Esophagus squamous epithelium (tissue), 5 donors: ENCODE results near the gene KL. TPM values are rescaled to one million over a fixed set of nuclear protein-coding genes. Genes with fewer than 3 reads are reported as not detected.

Experiments used
- DNase-seq: peaks from one replicate; lab custom pipeline; 2025; lab: John Stamatoyannopoulos, UW
- H3K27ac ChIP-seq, 4 donors: fragments of 200-600 bp; sonication (generic); one replicate each; pipeline ENCODE4 v1.5.1; 2016 to 2019; ENCODE audit warnings: mild to moderate bottlenecking in 1 of 4
- H3K27me3 ChIP-seq, 4 donors: fragments of 200-600 bp; sonication (generic); 1 replicate in 3 of 4; 2 replicates in 1 of 4; pipeline versions ENCODE4 v1.5.1 to v1.6.0; 2017 to 2021; ENCODE audit warnings: antibody characterized with exemption in 1 of 4
- H3K36me3 ChIP-seq, 3 donors: fragments of 200-600 bp; sonication (generic); one replicate each; pipeline ENCODE4 v1.5.1; 2016 to 2019
- H3K4me1 ChIP-seq, 3 donors: fragments of 200-600 bp; sonication (generic); one replicate each; pipeline ENCODE4 v1.5.1; 2017 to 2019
- H3K4me3 ChIP-seq, 4 donors: fragments of 200-600 bp; sonication (generic); 1 replicate in 3 of 4; 2 replicates in 1 of 4; pipeline ENCODE4 v1.5.1; 2016 to 2019; ENCODE audit warnings: mild to moderate bottlenecking in 2 of 4, moderate library complexity in 1 of 4
- H3K9me3 ChIP-seq, 3 donors: fragments of 200-600 bp; sonication (generic); one replicate each; pipeline ENCODE4 v1.5.1; 2016 to 2019
- POLR2A ChIP-seq, 4 donors: fragments of 450-650 bp; IDR thresholded peaks; one replicate each; pipeline ENCODE4 v1.6.1; 2017; ENCODE audit warnings: antibody characterized with exemption in 4 of 4, mild to moderate bottlenecking in 4 of 4, moderate library complexity in 3 of 4
- WGBS, 2 donors: methylation state at CpG; one replicate each; pipeline ENCODE4 v1.1.5; 2018; 5-methylcytosine and 5-hydroxymethylcytosine counted together
- intact Hi-C: fragments of 100-400 bp; cut with DNase I; formaldehyde crosslinking; loops from one replicate; pipeline ENCODE4 v1.15.0; 2022
- total RNA-seq, 4 donors: library from RNA; depleted of rRNA; stranded (reverse); fragments of >200 nt; gene quantifications; one replicate each; pipeline ENCODE4 v1.1.0, GENCODE V29; 2016
- TF ChIP-seq, protein P1 (sequence below), 6 experiments: fragments of 450-650 bp in 4 of 6; fragments of 200-600 bp in 2 of 6; sonication (generic) in 2 of 6; IDR thresholded peaks; one replicate each; pipeline ENCODE4 v1.5.1; 2016 to 2019; ENCODE audit warnings: antibody characterized with exemption in 6 of 6, mild to moderate bottlenecking in 4 of 6, moderate library complexity in 4 of 6
- donor health status: DM: yes; HTN: yes; CAD: no.

KL gene
- total RNA-seq, 4 donors from 2014 or later, result 0.11 to 1.1 (median 0.82) TPM

DNA sequence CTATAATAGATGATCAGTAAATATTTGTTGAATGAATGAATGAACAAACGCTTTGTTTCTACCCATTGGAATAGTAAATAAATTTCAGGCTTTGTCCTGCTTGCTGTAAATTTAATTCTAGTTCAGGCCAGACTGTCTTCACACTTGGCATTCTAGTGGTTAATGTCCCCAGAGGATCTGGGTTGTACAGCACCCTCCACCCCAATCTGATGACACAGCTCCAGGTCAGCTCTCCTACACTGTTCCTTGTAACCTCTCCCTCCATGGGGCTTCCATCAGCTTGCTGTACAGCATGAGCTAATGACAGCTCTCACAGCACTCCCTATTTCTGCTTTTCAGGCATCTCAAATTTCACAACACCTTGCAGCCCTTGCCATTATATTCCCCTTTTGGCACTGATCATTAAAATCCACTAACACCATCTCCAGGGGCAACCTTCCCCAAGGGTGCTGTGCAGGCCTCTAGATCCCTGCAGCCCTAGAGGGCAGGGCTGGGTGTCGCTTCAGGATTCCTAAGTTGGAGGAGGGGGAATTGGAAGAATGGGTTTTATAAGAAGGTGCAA, 12.7 kb upstream of the KL start:
- no peak for TF ChIP-seq POLR2A (IDR thresholded peaks at IDR 0.05)
- TF ChIP-seq, protein P1, sequence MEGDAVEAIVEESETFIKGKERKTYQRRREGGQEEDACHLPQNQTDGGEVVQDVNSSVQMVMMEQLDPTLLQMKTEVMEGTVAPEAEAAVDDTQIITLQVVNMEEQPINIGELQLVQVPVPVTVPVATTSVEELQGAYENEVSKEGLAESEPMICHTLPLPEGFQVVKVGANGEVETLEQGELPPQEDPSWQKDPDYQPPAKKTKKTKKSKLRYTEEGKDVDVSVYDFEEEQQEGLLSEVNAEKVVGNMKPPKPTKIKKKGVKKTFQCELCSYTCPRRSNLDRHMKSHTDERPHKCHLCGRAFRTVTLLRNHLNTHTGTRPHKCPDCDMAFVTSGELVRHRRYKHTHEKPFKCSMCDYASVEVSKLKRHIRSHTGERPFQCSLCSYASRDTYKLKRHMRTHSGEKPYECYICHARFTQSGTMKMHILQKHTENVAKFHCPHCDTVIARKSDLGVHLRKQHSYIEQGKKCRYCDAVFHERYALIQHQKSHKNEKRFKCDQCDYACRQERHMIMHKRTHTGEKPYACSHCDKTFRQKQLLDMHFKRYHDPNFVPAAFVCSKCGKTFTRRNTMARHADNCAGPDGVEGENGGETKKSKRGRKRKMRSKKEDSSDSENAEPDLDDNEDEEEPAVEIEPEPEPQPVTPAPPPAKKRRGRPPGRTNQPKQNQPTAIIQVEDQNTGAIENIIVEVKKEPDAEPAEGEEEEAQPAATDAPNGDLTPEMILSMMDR (IDR thresholded peaks at IDR 0.05), result no peak
- Histone ChIP-seq H3K36me3 (no peaks in the 10 kb centered on the region), H3K4me3 (no peak overlapping the region), H3K27ac (peak overlapping the region in 2 of 4 donors; percentile 59 to 75), H3K27me3 (no peaks in the 10 kb centered on the region), H3K4me1 (peaks cover 0 to 11% (median 4%) of the 10 kb centered on the region in 3 donors), H3K9me3 (peaks cover 0 to 10% (median 7%) of the 10 kb centered on the region in 3 donors)
- 82 to 90% methylated on average over 2 of the region's 2 CpGs for WGBS, 2 donors
- intact Hi-C loops, result no loop called here
- DNase-seq, result no peak

GRCh38 chr13:33004511-33004910, 11.7 kb upstream of the KL start:
- Histone ChIP-seq H3K27me3 (no peaks in the 10 kb centered on the region), H3K36me3 (no peaks in the 10 kb centered on the region), H3K27ac (peak overlapping the region in 3 of 4 donors; percentile 27 to 75 (median 59)), H3K4me1 (peaks cover 0 to 11% (median 4%) of the 10 kb centered on the region in 3 donors), H3K4me3 (no peak overlapping the region), H3K9me3 (peaks cover 0 to 14% (median 8%) of the 10 kb centered on the region in 3 donors)
- no peak for DNase-seq
- TF ChIP-seq, protein P1 (IDR thresholded peaks at IDR 0.05), result no peak
- no peak for TF ChIP-seq POLR2A (IDR thresholded peaks at IDR 0.05)
- intact Hi-C loops, result no loop called here
- 13 to 16% methylated on average over 3 of the region's 3 CpGs for whole genome bisulfite sequencing, 2 donors

- 60 to 61% methylated on average over 2 of the region's 2 CpGs for WGBS, 2 donors
- H3K4me3 ChIP-seq, result no peak overlapping the region
- no peak for DNase-seq
- peaks cover 0 to 14% (median 8%) of the 10 kb centered on the region in 3 donors for H3K9me3 ChIP-seq
- no peak overlapping the region for H3K27ac ChIP-seq
- H3K4me1 ChIP-seq, result peaks cover 0 to 11% (median 4%) of the 10 kb centered on the region in 3 donors
- no peaks in the 10 kb centered on the region for H3K27me3 ChIP-seq
- H3K36me3 ChIP-seq, result no peaks in the 10 kb centered on the region
- intact Hi-C loops, result no loop called here
- TF ChIP-seq, protein P1 (IDR thresholded peaks at IDR 0.05), result no peak
- no peak for TF ChIP-seq POLR2A (IDR thresholded peaks at IDR 0.05)
Observed at GRCh38 chr13:33006134-33006533, 10.1 kb upstream of the KL start.

- H3K4me3 ChIP-seq, result no peak overlapping the region
- no peak for DNase-seq
- H3K4me1 ChIP-seq, result peaks cover 0 to 11% (median 4%) of the 10 kb centered on the region in 3 donors
- WGBS, 2 donors, result 82 to 84% methylated on average over 3 of the region's 3 CpGs
- no peak overlapping the region for H3K27ac ChIP-seq
- peaks cover 0 to 14% (median 8%) of the 10 kb centered on the region in 3 donors for H3K9me3 ChIP-seq
- no peaks in the 10 kb centered on the region for H3K36me3 ChIP-seq
- intact Hi-C loops, result no loop called here
- H3K27me3 ChIP-seq, result no peaks in the 10 kb centered on the region
- TF ChIP-seq, protein P1 (IDR thresholded peaks at IDR 0.05), result no peak
- no peak for TF ChIP-seq POLR2A (IDR thresholded peaks at IDR 0.05)
Observed at GRCh38 chr13:33006638-33007037, 9.6 kb upstream of the KL start.

DNA sequence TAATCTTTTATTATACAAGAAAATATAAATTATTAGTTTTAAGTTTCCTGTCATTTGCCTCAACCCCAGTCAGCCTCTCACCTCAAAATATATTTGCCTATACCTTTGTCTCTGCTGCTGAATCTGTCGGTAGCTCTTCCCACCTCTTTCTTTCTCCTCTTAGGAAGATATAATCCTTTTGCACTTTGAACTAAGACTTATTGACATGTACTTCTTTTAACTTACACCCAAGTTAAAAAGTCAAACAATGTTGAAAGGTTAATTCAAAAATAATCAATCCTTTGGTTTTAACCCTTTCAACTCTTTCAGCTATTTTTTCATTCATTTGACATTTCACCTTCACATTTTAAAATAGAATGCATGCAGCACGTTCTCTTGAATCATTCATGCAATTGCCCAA, 9.0 kb upstream of the KL start:
- peaks cover 0 to 14% (median 8%) of the 10 kb centered on the region in 3 donors for H3K9me3 ChIP-seq
- H3K27me3 ChIP-seq, result no peaks in the 10 kb centered on the region
- no peak overlapping the region for H3K4me3 ChIP-seq
- no peaks in the 10 kb centered on the region for H3K36me3 ChIP-seq
- H3K27ac ChIP-seq, result no peak overlapping the region
- peaks cover 0 to 11% (median 4%) of the 10 kb centered on the region in 3 donors for H3K4me1 ChIP-seq
- no peak for DNase-seq
- intact Hi-C loops, result no loop called here
- TF ChIP-seq, protein P1 (IDR thresholded peaks at IDR 0.05), result no peak
- TF ChIP-seq POLR2A (IDR thresholded peaks at IDR 0.05), result no peak
- WGBS, 2 donors, result 64 to 76% methylated on average over 2 of the region's 2 CpGs
